OCI-M2 (cell line): ENCODE measurements around the gene SUPT20HL2.
"Not testable (repeated sequence)": the region's sequence is repeated elsewhere in the genome, so short reads cannot be mapped to it uniquely, and the experiment has no call there.

Experiments
- DNase-seq: peaks from one replicate; lab custom pipeline; 2025; ENCODE audit not compliant: unreplicated experiment; lab: John Stamatoyannopoulos, UW

Gene SUPT20HL2

GRCh38 chrX:24314019-24314635 lies at the start of gene SUPT20HL2:
Gene SUPT20HL2, minus strand, starts transcription at chrX:24314069. Its CDS starts 754 bp downstream, at chrX:24313315.
- no peak for DNase-seq

GRCh38 chrX:24362089-24362745 lies 48.3 kb upstream of the SUPT20HL2 start:
- DNase-seq, result not testable (repeated sequence)

GRCh38 chrX:24360272-24360671 lies 46.4 kb upstream of the SUPT20HL2 start, which contains the start of gene SUPT20HL1:
Gene SUPT20HL1, plus strand, starts transcription at chrX:24360639. Its CDS starts 2,122 bp downstream, at chrX:24362761.
- DNase-seq, result no peak

- DNase-seq, result no peak
These were observed 43.2 kb upstream of the SUPT20HL2 start for GRCh38 chrX:24357106-24357505.

- no peak for DNase-seq
These were observed 41.2 kb upstream of the SUPT20HL2 start for GRCh38 chrX:24355095-24355494.

- DNase-seq, result no peak
These were observed 36.3 kb upstream of the SUPT20HL2 start for GRCh38 chrX:24350217-24350616.

- no peak for DNase-seq
These were observed 34.0 kb upstream of the SUPT20HL2 start for GRCh38 chrX:24347881-24348280.

- DNase-seq, result no peak
These were observed 29.9 kb upstream of the SUPT20HL2 start for GRCh38 chrX:24343719-24344118.

GRCh38 chrX:24341795-24342194 lies 27.9 kb upstream of the SUPT20HL2 start:
- no peak for DNase-seq

GRCh38 chrX:24340501-24340900 lies 26.6 kb upstream of the SUPT20HL2 start:
- no peak for DNase-seq

- DNase-seq, result no peak
These were observed 26.0 kb upstream of the SUPT20HL2 start for GRCh38 chrX:24339911-24340310.

GRCh38 chrX:24335871-24336270 lies 22.0 kb upstream of the SUPT20HL2 start:
- DNase-seq, result no peak

- no peak for DNase-seq
These were observed 20.6 kb upstream of the SUPT20HL2 start for GRCh38 chrX:24334461-24334860.

GRCh38 chrX:24333371-24333770 lies 19.5 kb upstream of the SUPT20HL2 start:
- no peak for DNase-seq

- no peak for DNase-seq
These were observed 19.0 kb upstream of the SUPT20HL2 start for GRCh38 chrX:24332878-24333277.

- DNase-seq, result no peak
These were observed 11.4 kb upstream of the SUPT20HL2 start for GRCh38 chrX:24325231-24325630.

- DNase-seq, result no peak
These were observed 8.0 kb upstream of the SUPT20HL2 start for GRCh38 chrX:24321741-24322395.

- DNase-seq, result no peak
These were observed 3.7 kb upstream of the SUPT20HL2 start for GRCh38 chrX:24317567-24317966.

GRCh38 chrX:24316111-24316510 lies 2.2 kb upstream of the SUPT20HL2 start:
- DNase-seq, result no peak

GRCh38 chrX:24312249-24312607 lies 1.6 kb downstream of the SUPT20HL2 start:
- not testable (repeated sequence) for DNase-seq

- DNase-seq, result not testable (repeated sequence)
These were observed 2.2 kb downstream of the SUPT20HL2 start for GRCh38 chrX:24311507-24312248.
